Brain microvascular endothelial cell (primary cell): Measurements from ENCODE around the gene PRRG3.

Experiments
- DNase-seq: peaks from one replicate; pipeline ENCODE4 v3.0.0-alpha.2; 2020
- H3K27ac ChIP-seq: fragments of 250-450 bp; sonication (Bioruptor Pico); 2 replicates; pipeline ENCODE4 v1.5.1; 2020; ENCODE audit warnings: mild to moderate bottlenecking, moderate library complexity
- H3K27me3 ChIP-seq: fragments of 250-450 bp; sonication (Bioruptor Pico); replicated peaks from 2 replicates; pipeline ENCODE4 v1.5.1; 2020; ENCODE audit warnings: mild to moderate bottlenecking
- H3K36me3 ChIP-seq: fragments of 250-450 bp; sonication (Bioruptor Pico); replicated peaks from 2 replicates; pipeline ENCODE4 v1.5.1; 2020; ENCODE audit warnings: mild to moderate bottlenecking
- H3K4me3 ChIP-seq: 2 replicates; pipeline ENCODE4 v1.5.1; 2011; ENCODE audit warnings: low read depth, mild to moderate bottlenecking, control low read depth, low read length, moderate library complexity
- CTCF ChIP-seq: IDR thresholded peaks from 2 replicates; pipeline ENCODE4 v1.5.1; 2011; ENCODE audit warnings: low read depth, mild to moderate bottlenecking, moderate library complexity, low read length, control low read depth, inconsistent platforms; ENCODE audit errors: missing control alignments
- in situ Hi-C: cut with HindIII; loops from 2 replicates; pipeline ENCODE4 v1.10.0; 2017; ENCODE audit warnings: low sequenced_read_pairs, low pct_ligation_motif_present

Gene PRRG3

GRCh38 chrX:151702026-151702714 lies 6.9 kb downstream of the PRRG3 start:
- H3K27me3 ChIP-seq = no peaks in the 10 kb centered on the region
- no peak for TF ChIP-seq CTCF
- no peaks in the 10 kb centered on the region for H3K36me3 ChIP-seq
- H3K27ac ChIP-seq = no peak overlapping the region
- DNase-seq = no peak
- in situ Hi-C loops = no loop called here
- no peak overlapping the region for H3K4me3 ChIP-seq

- in situ Hi-C loops = no loop called here
- Histone ChIP-seq H3K27me3 (no peaks in the 10 kb centered on the region), H3K4me3 (no peak overlapping the region), H3K36me3 (no peaks in the 10 kb centered on the region), H3K27ac (no peak overlapping the region)
- DNase-seq = no peak
- no peak for TF ChIP-seq CTCF
Measured at GRCh38 chrX:151702741-151703340, 7.6 kb downstream of the PRRG3 start.

- no peak overlapping the region for H3K27ac ChIP-seq
- H3K4me3 ChIP-seq = no peak overlapping the region
- no peaks in the 10 kb centered on the region for H3K36me3 ChIP-seq
- in situ Hi-C loops = no loop called here
- no peaks in the 10 kb centered on the region for H3K27me3 ChIP-seq
- no peak for TF ChIP-seq CTCF
- DNase-seq = no peak
Measured at GRCh38 chrX:151703487-151703886, 8.2 kb downstream of the PRRG3 start.

DNA sequence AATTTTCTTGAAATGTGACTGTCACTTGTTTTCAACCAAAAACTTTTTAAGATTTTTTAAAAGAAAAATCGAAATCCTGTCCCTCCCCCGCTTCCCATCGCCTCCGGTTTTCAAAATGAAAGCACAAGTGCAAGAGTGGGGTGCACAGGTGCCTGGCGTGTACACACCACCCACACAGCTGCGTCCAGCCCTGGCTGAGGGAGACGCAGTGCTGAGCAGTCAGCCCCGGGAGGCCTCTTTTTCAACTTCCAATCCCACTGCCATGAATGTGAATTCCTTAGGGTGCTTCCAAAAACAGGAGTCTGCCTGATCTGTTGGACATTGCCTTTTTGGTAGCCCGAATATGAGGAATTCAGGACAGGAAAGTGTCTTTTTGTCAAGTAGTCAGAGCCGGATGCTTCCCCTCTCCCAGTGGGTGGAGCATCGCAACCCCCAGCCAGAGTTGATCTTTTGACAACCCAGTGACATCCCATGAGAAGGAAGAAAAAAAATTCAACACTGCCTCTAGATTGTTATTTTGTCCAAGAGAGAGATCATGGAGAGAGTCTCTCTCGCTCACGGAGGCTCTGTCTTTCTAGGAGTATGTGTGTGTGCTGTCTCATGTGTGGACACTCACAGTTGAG lies 8.9 kb downstream of the PRRG3 start:
- no peaks in the 10 kb centered on the region for H3K27me3 ChIP-seq
- no peaks in the 10 kb centered on the region for H3K36me3 ChIP-seq
- H3K4me3 ChIP-seq = no peak overlapping the region
- DNase-seq = no peak
- in situ Hi-C loops = no loop called here
- TF ChIP-seq CTCF = no peak
- no peak overlapping the region for H3K27ac ChIP-seq

DNA sequence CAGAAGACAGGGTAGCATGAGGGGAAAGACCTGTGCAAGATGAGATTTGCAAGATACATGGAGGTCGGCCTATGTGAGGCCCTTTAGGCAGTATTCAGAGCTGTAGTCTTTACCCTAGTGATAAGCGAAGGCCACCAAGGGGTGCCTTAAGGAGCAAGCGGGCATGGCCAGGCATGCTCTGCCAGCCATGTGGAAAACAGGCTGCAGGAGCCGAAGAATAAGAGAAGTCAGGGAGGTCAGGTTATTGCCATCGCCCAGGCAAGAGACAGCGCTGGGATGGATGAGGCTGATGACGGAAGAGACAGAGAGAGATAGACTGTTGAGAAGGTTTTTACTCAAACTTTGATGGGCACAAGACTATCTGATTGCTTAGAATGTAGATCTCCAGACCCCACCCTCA lies 13.6 kb downstream of the PRRG3 start:
- no peak for DNase-seq
- no peaks in the 10 kb centered on the region for H3K27me3 ChIP-seq
- in situ Hi-C loops = no loop called here
- TF ChIP-seq CTCF = no peak
- H3K4me3 ChIP-seq = no peak overlapping the region
- H3K36me3 ChIP-seq = no peaks in the 10 kb centered on the region
- H3K27ac ChIP-seq = no peak overlapping the region
